Measurements from ENCODE around the gene PSME2. TPM values are rescaled to one million over a fixed set of nuclear protein-coding genes. Genes with fewer than 3 reads are reported as not detected.

PSME2 gene
- total and polyA plus RNA-seq, 10 of the 15 experiments (the other 5 are each of a cell fraction or from before 2014, with no cell fraction given), result 510 to 3,542 (median 913) TPM

- 0 out of 2 replicates have a peak, but pooled peaks cover 4% of the 10 kb centered on the region for H3K4me1 ChIP-seq (ENCODE audit: control insufficient read depth, insufficient read depth, low read length)
- peak within 1 kb of the TSS; percentile 79 for H3K4me3 ChIP-seq
- intact Hi-C loops (cut with micrococcal nuclease; ENCODE audit: unreplicated experiment) (loop anchor here (2.0 kb wide), 1 partner anchor 108 kb away; no protein-coding TSS in a partner anchor), in situ Hi-C loops (cut with MboI) (no loop called here)
- WGBS (ENCODE audit: insufficient coverage, insufficient replicate concordance, low lambda C conversion rate, missing lambda C conversion rate), result 1% methylated on average over 64 of the region's 65 CpGs
- RAD21 ChIA-PET (ENCODE audit: unreplicated experiment), result interaction anchor here (0.6 to 2.8 kb wide), 14 partner anchors 25 to 131 kb away, joined by 3 to 13 read pairs (median 4); partner anchors contain the start of genes CHMP4A, CIDEB, DCAF11 and DHRS1
- FAIRE-seq, result peak; percentile 99
- H3K79me2 ChIP-seq (ENCODE audit: control insufficient read depth, insufficient read depth, low read length), result peaks cover 22% of the 10 kb centered on the region
- H3K4me2 ChIP-seq (ENCODE audit: control insufficient read depth, insufficient read depth), result peak within 1 kb of the TSS; percentile 78
- SMC1A ChIA-PET (ENCODE audit: uncharacterized antibody, unreplicated experiment), result interaction anchor here (0.9 to 1.6 kb wide), 7 partner anchors 27 to 120 kb away, joined by 3 to 11 read pairs (median 4); partner anchors contain the start of genes CIDEB, DCAF11, IRF9 and NRL
- no TSS peak for BruUV-seq (replicated peaks)
- no peaks in the 10 kb centered on the region for H4K20me1 ChIP-seq (ENCODE audit: control insufficient read depth, insufficient read depth)
- H3K27ac ChIP-seq (ENCODE audit: control insufficient read depth, insufficient read depth), result peak within 1 kb of the TSS; percentile 34
- H2AFZ ChIP-seq (ENCODE audit: control insufficient read depth, low read depth, low read length), result peak within 1 kb of the TSS; percentile 69
- peak; percentile 94 for ATAC-seq
- H3K27me3 ChIP-seq (replicated peaks in 1 of 2; ENCODE audit: control insufficient read depth in 2 of 2, insufficient read depth in 2 of 2, low read length in 1 of 2), result no peaks in the 10 kb centered on the region
- CTCF ChIA-PET, result interaction anchor here (0.6 to 2.2 kb wide), 8 partner anchors 13 to 1814 kb away, joined by 3 to 9 read pairs (median 6); partner anchors contain the start of genes CHMP4A, CIDEB, IRF9 and TINF2
- POLR2A ChIA-PET, result interaction anchor here (0.9 to 3.0 kb wide), 8 partner anchors 13 to 242 kb away, joined by 3 to 28 read pairs (median 6); partner anchors contain the start of genes CHMP4A, CIDEB, IRF9 and PSME1
- no peaks in the 10 kb centered on the region for H3K9me3 ChIP-seq (replicated peaks; ENCODE audit: control insufficient read depth, insufficient read depth, low read length)
- H3K9ac ChIP-seq (ENCODE audit: control insufficient read depth, insufficient read depth, low read length), result peak within 1 kb of the TSS; percentile 69
- DNase-seq (ENCODE audit: low read depth, low spot score), result peak; percentile 88
- peaks cover 18 to 19% of the 10 kb centered on the region in 2 experiments for H3K36me3 ChIP-seq (ENCODE audit: control insufficient read depth in 2 of 2, insufficient read depth in 2 of 2, low read length in 1 of 2)
- peak; percentile 97 for TF ChIP-seq ZNF207 (IDR thresholded peaks at IDR 0.05; ENCODE audit: borderline replicate concordance)
- TF ChIP-seq FOS (IDR thresholded peaks at IDR 0.05; ENCODE audit: borderline replicate concordance, extremely low read depth, insufficient read length), result no peak
- peak; percentile 55; the same call in 1 of the 2 replicates for TF ChIP-seq SREBF1 (IDR thresholded peaks at IDR 0.05; ENCODE audit: low read length)
- peak; percentile 36 for TF ChIP-seq PBX3 (IDR thresholded peaks at IDR 0.05; ENCODE audit: insufficient replicate concordance, low read depth, low read length)
- peak; percentile 99 for TF ChIP-seq SIN3A (IDR thresholded peaks at IDR 0.05; ENCODE audit: low read depth, low read length)
- peak; percentile 44; the same call in 1 of the 2 replicates for TF ChIP-seq BCL11A (IDR thresholded peaks at IDR 0.05; ENCODE audit: low read depth, low read length)
- peak; percentile 96 for TF ChIP-seq E2F8 (IDR thresholded peaks at IDR 0.05; ENCODE audit: low read depth, partially characterized antibody)
- no peak for TF ChIP-seq BCLAF1 (IDR thresholded peaks at IDR 0.05)
- peak; percentile 74 for TF ChIP-seq BCL3 (IDR thresholded peaks at IDR 0.05; ENCODE audit: borderline replicate concordance, insufficient read depth, low read depth, low read length, poor library complexity, severe bottlenecking)
Measured at GRCh38 chr14:24188251-24189058, 42.0 kb upstream of the PSME2 start, which contains the start of gene IPO4. Gene IPO4, minus strand, starts transcription at chr14:24188816. Its CDS starts 29 bp downstream, at chr14:24188787.
